Spleen (tissue), 7 donors: ENCODE data around the gene UBE3B.

ENCODE experiments used
- CTCF ChIP-seq, 11 experiments: fragments of 200-600 bp in 7 of 11; fragments of 450-650 bp in 4 of 11; sonication (generic) in 4 of 11; IDR thresholded peaks in 8 of 11; conservative IDR thresholded peaks in 3 of 11; 1 replicate in 7 of 11; 2 replicates in 4 of 11; pipeline versions ENCODE4 v1.4.0 to v1.8.0; 2016 to 2021; ENCODE audit warnings: antibody characterized with exemption in 11 of 11, inconsistent platforms in 4 of 11, mild to moderate bottlenecking in 1 of 11
- POLR2A ChIP-seq, 3 donors: fragments of 450-650 bp; IDR thresholded peaks; one replicate each; pipeline ENCODE4 v1.5.1; 2017; ENCODE audit warnings: antibody characterized with exemption in 3 of 3, mild to moderate bottlenecking in 1 of 3
- POLR2AphosphoS5 ChIP-seq, 3 donors: sonication (generic); formaldehyde crosslinking; IDR thresholded peaks; one replicate each; pipeline ENCODE4 v1.5.1; 2017; ENCODE audit warnings: antibody characterized with exemption in 3 of 3
- donor health status: DM: no; HTN: no; CAD: no; lungs with moderate emphysema.
- donor health status: DM: no; HTN: no; CAD: no.
- donor health status: DM: no; HTN: no; CAD: no.

GRCh38 chr12:109513051-109513450, 35.6 kb downstream of the UBE3B start:
- TF ChIP-seq CTCF (IDR thresholded peaks at IDR 0.05 in 8 of 11, conservative IDR thresholded peaks at IDR 0.05 in 3 of 11), result no peak
- TF ChIP-seq POLR2A (IDR thresholded peaks at IDR 0.05), result no peak
- TF ChIP-seq POLR2AphosphoS5 (IDR thresholded peaks at IDR 0.05), result no peak
